GM23338 (cell line): ENCODE data around the gene EED. TPM values are rescaled to one million over a fixed set of nuclear protein-coding genes. Genes with fewer than 3 reads are reported as not detected.

Experiments used
- ATAC-seq: fragments of 200-7000 bp; cut with Tn5 transposase; 3 replicates; pipeline ENCODE4 v1.9.1; 2020
- DNase-seq: peaks from one replicate; pipeline ENCODE4 v3.0.0-alpha.2; 2015; ENCODE audit warnings: low spot score
- H2AFZ ChIP-seq: fragments of 200-600 bp; sonication (generic); 2 replicates; pipeline ENCODE4 v1.8.0; 2016; ENCODE audit warnings: antibody characterized with exemption, mild to moderate bottlenecking, moderate library complexity
- H3F3A ChIP-seq: fragments of 200-600 bp; sonication (generic); replicated peaks from 2 replicates; pipeline ENCODE4 v1.8.0; 2017; ENCODE audit warnings: antibody characterized with exemption, mixed run types, low read depth
- H3K27ac ChIP-seq: fragments of 200-600 bp; sonication (generic); 2 replicates; pipeline ENCODE4 v1.6.1; 2016; ENCODE audit warnings: low read depth
- H3K27me3 ChIP-seq: fragments of 200-600 bp; sonication (generic); 2 replicates; pipeline ENCODE4 v1.8.0; 2016; ENCODE audit warnings: mild to moderate bottlenecking, mixed run types, moderate library complexity; ENCODE audit not compliant: insufficient read depth
- H3K36me3 ChIP-seq: fragments of 200-600 bp; sonication (generic); 2 replicates; pipeline ENCODE4 v1.8.0; 2016; ENCODE audit warnings: mild to moderate bottlenecking; ENCODE audit not compliant: insufficient read depth
- H3K4me1 ChIP-seq: fragments of 200-600 bp; sonication (generic); 2 replicates; pipeline ENCODE4 v1.8.0; 2016; ENCODE audit warnings: mild to moderate bottlenecking, moderate library complexity; ENCODE audit not compliant: insufficient read depth
- H3K4me2 ChIP-seq: fragments of 200-600 bp; sonication (generic); 2 replicates; pipeline ENCODE4 v1.7.1; 2017; ENCODE audit warnings: mixed run types
- H3K4me3 ChIP-seq: fragments of 200-600 bp; sonication (generic); 2 replicates; pipeline ENCODE4 v1.6.1; 2016; ENCODE audit warnings: mixed run types
- H3K79me2 ChIP-seq: fragments of 200-600 bp; sonication (generic); replicated peaks from 2 replicates; pipeline ENCODE4 v1.8.0; 2017; ENCODE audit warnings: mild to moderate bottlenecking; ENCODE audit not compliant: insufficient read depth
- H3K9me2 ChIP-seq: fragments of 200-600 bp; sonication (generic); 2 replicates; pipeline ENCODE4 v1.8.0; 2017; ENCODE audit not compliant: insufficient read depth
- H4K20me1 ChIP-seq: fragments of 200-600 bp; sonication (generic); replicated peaks from 2 replicates; pipeline ENCODE4 v1.8.0; 2017; ENCODE audit warnings: mild to moderate bottlenecking; ENCODE audit not compliant: insufficient read depth
- H3K27ac Mint-ChIP-seq: 2 replicates; pipeline ENCODE4 v1.8.0; 2020; ENCODE audit warnings: inconsistent platforms, mild to moderate bottlenecking, moderate library complexity, mixed read lengths
- H3K27me3 Mint-ChIP-seq: 3 replicates; pipeline ENCODE4 v1.8.0; 2022; ENCODE audit warnings: low read depth, mild to moderate bottlenecking, moderate library complexity, mixed read lengths, inconsistent platforms; ENCODE audit not compliant: insufficient read depth, poor library complexity
- H3K36me3 Mint-ChIP-seq: 3 replicates; pipeline ENCODE4 v1.8.0; 2021; ENCODE audit warnings: low read depth, mild to moderate bottlenecking, inconsistent platforms, moderate library complexity, mixed read lengths
- H3K4me1 Mint-ChIP-seq: 3 replicates; pipeline ENCODE4 v1.8.0; 2020; ENCODE audit warnings: mild to moderate bottlenecking, inconsistent platforms, mixed read lengths
- H3K4me3 Mint-ChIP-seq: 3 replicates; pipeline ENCODE4 v1.8.0; 2021; ENCODE audit warnings: moderate library complexity, mild to moderate bottlenecking, inconsistent platforms, mixed read lengths
- H3K9me3 Mint-ChIP-seq: 3 replicates; pipeline ENCODE4 v1.8.0; 2020; ENCODE audit warnings: moderate library complexity, mild to moderate bottlenecking, inconsistent platforms, mixed read lengths
- CREB1 ChIP-seq: fragments of 250-450 bp; sonication (Bioruptor Pico); IDR thresholded peaks from 2 replicates; pipeline ENCODE4 v1.5.0; 2020; ENCODE audit warnings: low read depth, mild to moderate bottlenecking, moderate library complexity
- EZH2 ChIP-seq: fragments of 200-600 bp; sonication (generic); IDR thresholded peaks from one replicate; pipeline ENCODE4 v1.8.0; 2017; ENCODE audit warnings: antibody characterized with exemption, mild to moderate bottlenecking, low read depth; ENCODE audit not compliant: unreplicated experiment
- EZH2phosphoT487 ChIP-seq: fragments of 200-600 bp; sonication (generic); IDR thresholded peaks from one replicate; pipeline ENCODE4 v1.8.1; 2018; ENCODE audit warnings: antibody characterized with exemption; ENCODE audit not compliant: unreplicated experiment
- JUNB ChIP-seq: IDR thresholded peaks from one replicate; pipeline ENCODE4 v1.6.1; 2016; ENCODE audit warnings: antibody characterized with exemption; ENCODE audit not compliant: unreplicated experiment
- NANOG ChIP-seq: IDR thresholded peaks from 2 replicates; pipeline ENCODE4 v1.6.1; 2016; ENCODE audit warnings: antibody characterized with exemption, borderline replicate concordance
- POLR2AphosphoS5 ChIP-seq: IDR thresholded peaks from 2 replicates; pipeline ENCODE4 v1.6.1; 2016; ENCODE audit warnings: antibody characterized with exemption, low read depth
- STAT1 ChIP-seq: IDR thresholded peaks from one replicate; pipeline ENCODE4 v1.6.1; 2016; ENCODE audit warnings: antibody characterized with exemption; ENCODE audit not compliant: unreplicated experiment
- ZNF114 ChIP-seq: fragments of 250-450 bp; sonication (Bioruptor Pico); IDR thresholded peaks from 2 replicates; pipeline ENCODE4 v1.5.0; 2020; ENCODE audit warnings: mild to moderate bottlenecking, moderate library complexity
- ZNF331 ChIP-seq: fragments of 250-450 bp; sonication (Bioruptor Pico); IDR thresholded peaks from 2 replicates; pipeline ENCODE4 v1.5.0; 2020; ENCODE audit warnings: low read depth, mild to moderate bottlenecking, moderate library complexity
- polyA plus RNA-seq: library from polyadenylated mRNA; unstranded; fragments of >200 nt; fragmentation: Nextera tagmentation; extraction: Ambion mirVana; gene quantifications from 2 replicates; pipeline ENCODE4 v1.2.1, GENCODE V29; 2016
- total RNA-seq: library from RNA; depleted of rRNA; stranded (reverse); fragments of >200 nt; shearing (Covaris generic); gene quantifications from 2 replicates; pipeline ENCODE4 v1.2.3, GENCODE V29; 2014
- TF ChIP-seq, protein P1 (sequence below): IDR thresholded peaks from one replicate; pipeline ENCODE4 v1.6.1; 2018; ENCODE audit warnings: antibody characterized with exemption; ENCODE audit not compliant: unreplicated experiment
- TF ChIP-seq, protein P2 (sequence below): fragments of 250-450 bp; sonication (Bioruptor Pico); IDR thresholded peaks from 2 replicates; pipeline ENCODE4 v1.5.0; 2020; ENCODE audit warnings: mild to moderate bottlenecking, moderate library complexity
- TF ChIP-seq, protein P3 (sequence below): IDR thresholded peaks from 2 replicates; pipeline ENCODE4 v1.6.1; 2016; ENCODE audit warnings: antibody characterized with exemption
- TF ChIP-seq, protein P4 (sequence below), 2 experiments: fragments of 200-600 bp in 1 of 2; sonication (generic) in 1 of 2; conservative IDR thresholded peaks; 2 replicates each; pipeline versions ENCODE4 v1.5.1 to v1.6.1; 2016 to 2017; ENCODE audit warnings: antibody characterized with exemption in 2 of 2, low read depth in 2 of 2, mild to moderate bottlenecking in 2 of 2, moderate library complexity in 1 of 2

The EED gene
- total and polyA plus RNA-seq, 2 experiments from 2014 or later = 26.7 to 29.7 TPM

DNA sequence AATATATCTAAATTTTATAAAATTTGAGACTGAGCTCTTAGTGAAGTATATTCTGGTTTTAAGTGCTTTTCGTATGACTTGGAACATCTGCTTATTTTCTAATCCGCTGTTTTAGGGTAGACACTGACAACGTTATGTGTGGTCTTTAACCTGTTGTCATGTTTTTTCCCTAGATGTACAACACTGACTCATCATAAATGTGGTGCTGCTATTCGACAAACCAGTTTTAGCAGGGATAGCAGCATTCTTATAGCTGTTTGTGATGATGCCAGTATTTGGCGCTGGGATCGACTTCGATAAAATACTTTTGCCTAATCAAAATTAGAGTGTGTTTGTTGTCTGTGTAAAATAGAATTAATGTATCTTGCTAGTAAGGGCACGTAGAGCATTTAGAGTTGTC, 33.7 kb downstream of the EED start:
- Mint-ChIP-seq H3K27me3 (no peaks in the 10 kb centered on the region), H3K9me3 (no peaks in the 10 kb centered on the region), H3K4me3 (no peak overlapping the region), H3K36me3 (peaks cover 20% of the 10 kb centered on the region; the same call in 2 of the 3 replicates), H3K27ac (no peak overlapping the region), H3K4me1 (peaks cover 7% of the 10 kb centered on the region; the same call in 2 of the 3 replicates)
- ATAC-seq (no peak), DNase-seq (no peak)
- Histone ChIP-seq H2AFZ (no peak overlapping the region), H3K4me2 (no peak overlapping the region), H3K36me3 (peaks cover 10% of the 10 kb centered on the region; the same call in 1 of the 2 replicates), H4K20me1 (0 out of 2 replicates have a peak, but pooled peaks cover 7% of the 10 kb centered on the region), H3K9me2 (no peaks in the 10 kb centered on the region), H3K79me2 (peaks cover 26% of the 10 kb centered on the region), H3K27me3 (no peaks in the 10 kb centered on the region), H3F3A (no peaks in the 10 kb centered on the region), H3K4me1 (no peaks in the 10 kb centered on the region), H3K4me3 (no peak overlapping the region), H3K27ac (no peak overlapping the region)
- no peak for TF ChIP-seq JUNB
- TF ChIP-seq, protein P1, sequence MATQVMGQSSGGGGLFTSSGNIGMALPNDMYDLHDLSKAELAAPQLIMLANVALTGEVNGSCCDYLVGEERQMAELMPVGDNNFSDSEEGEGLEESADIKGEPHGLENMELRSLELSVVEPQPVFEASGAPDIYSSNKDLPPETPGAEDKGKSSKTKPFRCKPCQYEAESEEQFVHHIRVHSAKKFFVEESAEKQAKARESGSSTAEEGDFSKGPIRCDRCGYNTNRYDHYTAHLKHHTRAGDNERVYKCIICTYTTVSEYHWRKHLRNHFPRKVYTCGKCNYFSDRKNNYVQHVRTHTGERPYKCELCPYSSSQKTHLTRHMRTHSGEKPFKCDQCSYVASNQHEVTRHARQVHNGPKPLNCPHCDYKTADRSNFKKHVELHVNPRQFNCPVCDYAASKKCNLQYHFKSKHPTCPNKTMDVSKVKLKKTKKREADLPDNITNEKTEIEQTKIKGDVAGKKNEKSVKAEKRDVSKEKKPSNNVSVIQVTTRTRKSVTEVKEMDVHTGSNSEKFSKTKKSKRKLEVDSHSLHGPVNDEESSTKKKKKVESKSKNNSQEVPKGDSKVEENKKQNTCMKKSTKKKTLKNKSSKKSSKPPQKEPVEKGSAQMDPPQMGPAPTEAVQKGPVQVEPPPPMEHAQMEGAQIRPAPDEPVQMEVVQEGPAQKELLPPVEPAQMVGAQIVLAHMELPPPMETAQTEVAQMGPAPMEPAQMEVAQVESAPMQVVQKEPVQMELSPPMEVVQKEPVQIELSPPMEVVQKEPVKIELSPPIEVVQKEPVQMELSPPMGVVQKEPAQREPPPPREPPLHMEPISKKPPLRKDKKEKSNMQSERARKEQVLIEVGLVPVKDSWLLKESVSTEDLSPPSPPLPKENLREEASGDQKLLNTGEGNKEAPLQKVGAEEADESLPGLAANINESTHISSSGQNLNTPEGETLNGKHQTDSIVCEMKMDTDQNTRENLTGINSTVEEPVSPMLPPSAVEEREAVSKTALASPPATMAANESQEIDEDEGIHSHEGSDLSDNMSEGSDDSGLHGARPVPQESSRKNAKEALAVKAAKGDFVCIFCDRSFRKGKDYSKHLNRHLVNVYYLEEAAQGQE = no peak
- TF ChIP-seq ZNF114 (CRISPR knock-in tag) = no peak
- TF ChIP-seq EZH2phosphoT487 = no peak
- TF ChIP-seq STAT1 = no peak
- TF ChIP-seq, protein P2, sequence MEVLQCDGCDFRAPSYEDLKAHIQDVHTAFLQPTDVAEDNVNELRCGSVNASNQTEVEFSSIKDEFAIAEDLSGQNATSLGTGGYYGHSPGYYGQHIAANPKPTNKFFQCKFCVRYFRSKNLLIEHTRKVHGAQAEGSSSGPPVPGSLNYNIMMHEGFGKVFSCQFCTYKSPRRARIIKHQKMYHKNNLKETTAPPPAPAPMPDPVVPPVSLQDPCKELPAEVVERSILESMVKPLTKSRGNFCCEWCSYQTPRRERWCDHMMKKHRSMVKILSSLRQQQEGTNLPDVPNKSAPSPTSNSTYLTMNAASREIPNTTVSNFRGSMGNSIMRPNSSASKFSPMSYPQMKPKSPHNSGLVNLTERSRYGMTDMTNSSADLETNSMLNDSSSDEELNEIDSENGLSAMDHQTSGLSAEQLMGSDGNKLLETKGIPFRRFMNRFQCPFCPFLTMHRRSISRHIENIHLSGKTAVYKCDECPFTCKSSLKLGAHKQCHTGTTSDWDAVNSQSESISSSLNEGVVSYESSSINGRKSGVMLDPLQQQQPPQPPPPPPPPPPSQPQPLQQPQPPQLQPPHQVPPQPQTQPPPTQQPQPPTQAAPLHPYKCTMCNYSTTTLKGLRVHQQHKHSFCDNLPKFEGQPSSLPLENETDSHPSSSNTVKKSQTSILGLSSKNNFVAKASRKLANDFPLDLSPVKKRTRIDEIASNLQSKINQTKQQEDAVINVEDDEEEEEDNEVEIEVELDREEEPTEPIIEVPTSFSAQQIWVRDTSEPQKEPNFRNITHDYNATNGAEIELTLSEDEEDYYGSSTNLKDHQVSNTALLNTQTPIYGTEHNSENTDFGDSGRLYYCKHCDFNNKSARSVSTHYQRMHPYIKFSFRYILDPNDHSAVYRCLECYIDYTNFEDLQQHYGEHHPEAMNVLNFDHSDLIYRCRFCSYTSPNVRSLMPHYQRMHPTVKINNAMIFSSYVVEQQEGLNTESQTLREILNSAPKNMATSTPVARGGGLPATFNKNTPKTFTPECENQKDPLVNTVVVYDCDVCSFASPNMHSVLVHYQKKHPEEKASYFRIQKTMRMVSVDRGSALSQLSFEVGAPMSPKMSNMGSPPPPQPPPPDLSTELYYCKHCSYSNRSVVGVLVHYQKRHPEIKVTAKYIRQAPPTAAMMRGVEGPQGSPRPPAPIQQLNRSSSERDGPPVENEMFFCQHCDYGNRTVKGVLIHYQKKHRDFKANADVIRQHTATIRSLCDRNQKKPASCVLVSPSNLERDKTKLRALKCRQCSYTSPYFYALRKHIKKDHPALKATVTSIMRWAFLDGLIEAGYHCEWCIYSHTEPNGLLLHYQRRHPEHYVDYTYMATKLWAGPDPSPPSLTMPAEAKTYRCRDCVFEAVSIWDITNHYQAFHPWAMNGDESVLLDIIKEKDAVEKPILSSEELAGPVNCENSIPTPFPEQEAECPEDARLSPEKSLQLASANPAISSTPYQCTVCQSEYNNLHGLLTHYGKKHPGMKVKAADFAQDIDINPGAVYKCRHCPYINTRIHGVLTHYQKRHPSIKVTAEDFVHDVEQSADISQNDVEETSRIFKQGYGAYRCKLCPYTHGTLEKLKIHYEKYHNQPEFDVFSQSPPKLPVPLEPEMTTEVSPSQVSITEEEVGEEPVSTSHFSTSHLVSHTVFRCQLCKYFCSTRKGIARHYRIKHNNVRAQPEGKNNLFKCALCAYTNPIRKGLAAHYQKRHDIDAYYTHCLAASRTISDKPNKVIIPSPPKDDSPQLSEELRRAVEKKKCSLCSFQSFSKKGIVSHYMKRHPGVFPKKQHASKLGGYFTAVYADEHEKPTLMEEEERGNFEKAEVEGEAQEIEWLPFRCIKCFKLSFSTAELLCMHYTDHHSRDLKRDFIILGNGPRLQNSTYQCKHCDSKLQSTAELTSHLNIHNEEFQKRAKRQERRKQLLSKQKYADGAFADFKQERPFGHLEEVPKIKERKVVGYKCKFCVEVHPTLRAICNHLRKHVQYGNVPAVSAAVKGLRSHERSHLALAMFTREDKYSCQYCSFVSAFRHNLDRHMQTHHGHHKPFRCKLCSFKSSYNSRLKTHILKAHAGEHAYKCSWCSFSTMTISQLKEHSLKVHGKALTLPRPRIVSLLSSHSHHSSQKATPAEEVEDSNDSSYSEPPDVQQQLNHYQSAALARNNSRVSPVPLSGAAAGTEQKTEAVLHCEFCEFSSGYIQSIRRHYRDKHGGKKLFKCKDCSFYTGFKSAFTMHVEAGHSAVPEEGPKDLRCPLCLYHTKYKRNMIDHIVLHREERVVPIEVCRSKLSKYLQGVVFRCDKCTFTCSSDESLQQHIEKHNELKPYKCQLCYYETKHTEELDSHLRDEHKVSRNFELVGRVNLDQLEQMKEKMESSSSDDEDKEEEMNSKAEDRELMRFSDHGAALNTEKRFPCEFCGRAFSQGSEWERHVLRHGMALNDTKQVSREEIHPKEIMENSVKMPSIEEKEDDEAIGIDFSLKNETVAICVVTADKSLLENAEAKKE (CRISPR knock-in tag) = no peak
- no peak for TF ChIP-seq ZNF331 (CRISPR knock-in tag)
- TF ChIP-seq EZH2 = no peak
- TF ChIP-seq, protein P3, sequence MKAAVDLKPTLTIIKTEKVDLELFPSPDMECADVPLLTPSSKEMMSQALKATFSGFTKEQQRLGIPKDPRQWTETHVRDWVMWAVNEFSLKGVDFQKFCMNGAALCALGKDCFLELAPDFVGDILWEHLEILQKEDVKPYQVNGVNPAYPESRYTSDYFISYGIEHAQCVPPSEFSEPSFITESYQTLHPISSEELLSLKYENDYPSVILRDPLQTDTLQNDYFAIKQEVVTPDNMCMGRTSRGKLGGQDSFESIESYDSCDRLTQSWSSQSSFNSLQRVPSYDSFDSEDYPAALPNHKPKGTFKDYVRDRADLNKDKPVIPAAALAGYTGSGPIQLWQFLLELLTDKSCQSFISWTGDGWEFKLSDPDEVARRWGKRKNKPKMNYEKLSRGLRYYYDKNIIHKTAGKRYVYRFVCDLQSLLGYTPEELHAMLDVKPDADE = no peak
- TF ChIP-seq POLR2AphosphoS5 = no peak
- TF ChIP-seq CREB1 (CRISPR knock-in tag) = no peak
- TF ChIP-seq NANOG = no peak
- TF ChIP-seq, protein P4, sequence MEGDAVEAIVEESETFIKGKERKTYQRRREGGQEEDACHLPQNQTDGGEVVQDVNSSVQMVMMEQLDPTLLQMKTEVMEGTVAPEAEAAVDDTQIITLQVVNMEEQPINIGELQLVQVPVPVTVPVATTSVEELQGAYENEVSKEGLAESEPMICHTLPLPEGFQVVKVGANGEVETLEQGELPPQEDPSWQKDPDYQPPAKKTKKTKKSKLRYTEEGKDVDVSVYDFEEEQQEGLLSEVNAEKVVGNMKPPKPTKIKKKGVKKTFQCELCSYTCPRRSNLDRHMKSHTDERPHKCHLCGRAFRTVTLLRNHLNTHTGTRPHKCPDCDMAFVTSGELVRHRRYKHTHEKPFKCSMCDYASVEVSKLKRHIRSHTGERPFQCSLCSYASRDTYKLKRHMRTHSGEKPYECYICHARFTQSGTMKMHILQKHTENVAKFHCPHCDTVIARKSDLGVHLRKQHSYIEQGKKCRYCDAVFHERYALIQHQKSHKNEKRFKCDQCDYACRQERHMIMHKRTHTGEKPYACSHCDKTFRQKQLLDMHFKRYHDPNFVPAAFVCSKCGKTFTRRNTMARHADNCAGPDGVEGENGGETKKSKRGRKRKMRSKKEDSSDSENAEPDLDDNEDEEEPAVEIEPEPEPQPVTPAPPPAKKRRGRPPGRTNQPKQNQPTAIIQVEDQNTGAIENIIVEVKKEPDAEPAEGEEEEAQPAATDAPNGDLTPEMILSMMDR (conservative IDR thresholded peaks at IDR 0.05; ENCODE audit: low read depth in 2 of 2) = no peak
